ENCODE measurements around the gene DDX41. TPM values are rescaled to one million over a fixed set of nuclear protein-coding genes. Genes with fewer than 3 reads are reported as not detected.
"Not testable (repeated sequence)": the region's sequence is repeated elsewhere in the genome, so short reads cannot be mapped to it uniquely, and the experiment has no call there.

The DDX41 gene
- 914 TPM for polyA plus RNA-seq (2012; ENCODE audit: insufficient read depth, insufficient read length, low read depth)

DNA sequence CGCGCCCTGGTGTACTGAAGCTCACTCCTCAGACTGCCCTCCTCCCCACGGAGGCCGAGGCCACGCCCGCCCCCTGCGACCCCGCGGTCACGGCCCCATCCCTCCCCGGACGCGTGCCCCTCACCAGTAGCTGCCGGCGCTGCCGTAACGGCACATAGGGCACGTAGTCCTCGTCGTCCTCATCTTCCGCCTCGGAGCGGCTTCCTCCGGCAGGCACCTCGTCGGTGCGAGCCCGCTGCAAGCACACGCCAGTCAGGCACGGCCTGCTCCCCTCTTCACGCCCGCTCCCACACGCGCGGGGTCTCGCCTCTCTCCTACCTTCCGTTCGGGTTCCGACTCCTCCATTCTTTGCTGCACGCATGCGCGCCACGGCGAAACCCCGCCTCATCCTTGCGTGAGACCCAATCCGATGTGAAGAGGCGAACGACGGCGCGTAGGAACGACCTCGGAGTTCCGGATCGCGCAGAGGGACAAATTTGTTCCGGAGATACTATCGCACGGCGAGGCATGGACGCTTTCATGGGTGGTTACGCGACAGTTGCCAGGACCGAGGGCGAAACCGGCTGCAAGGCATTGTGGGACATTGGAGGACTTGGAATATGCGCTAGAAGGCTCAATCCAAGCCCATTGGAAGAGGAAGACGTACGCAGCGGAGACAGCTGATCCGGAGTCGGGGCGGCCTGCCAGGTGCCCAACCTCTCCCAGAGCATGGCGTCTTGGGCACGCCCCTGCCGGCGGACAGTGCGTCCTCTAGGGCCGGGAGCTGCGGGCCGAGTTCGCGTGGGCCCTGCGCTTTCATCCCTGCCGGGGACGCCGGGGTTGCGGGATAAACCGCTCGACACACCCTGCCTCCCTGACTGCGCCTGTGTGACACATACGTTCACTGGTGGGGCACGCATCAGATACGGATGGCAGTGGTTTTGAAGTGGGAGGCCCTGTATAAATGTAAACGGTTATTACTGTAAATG is at the start of gene DDX41:
Gene DDX41, minus strand, starts transcription at position 361 of the 968 bp plus-strand sequence. Its CDS starts 16 bp downstream, at position 345.
- Histone ChIP-seq H3K9me3 (no peaks in the 10 kb centered on the region), H3K4me3 (ENCODE audit: low read depth, low read length) (peak within 1 kb of the TSS; percentile 93), H3K27me3 (no peaks in the 10 kb centered on the region), H3K36me3 (peaks cover 63% of the 10 kb centered on the region), H3K4me1 (no peaks in the 10 kb centered on the region; the same call in 1 of the 2 replicates)
- TF ChIP-seq, protein P1, sequence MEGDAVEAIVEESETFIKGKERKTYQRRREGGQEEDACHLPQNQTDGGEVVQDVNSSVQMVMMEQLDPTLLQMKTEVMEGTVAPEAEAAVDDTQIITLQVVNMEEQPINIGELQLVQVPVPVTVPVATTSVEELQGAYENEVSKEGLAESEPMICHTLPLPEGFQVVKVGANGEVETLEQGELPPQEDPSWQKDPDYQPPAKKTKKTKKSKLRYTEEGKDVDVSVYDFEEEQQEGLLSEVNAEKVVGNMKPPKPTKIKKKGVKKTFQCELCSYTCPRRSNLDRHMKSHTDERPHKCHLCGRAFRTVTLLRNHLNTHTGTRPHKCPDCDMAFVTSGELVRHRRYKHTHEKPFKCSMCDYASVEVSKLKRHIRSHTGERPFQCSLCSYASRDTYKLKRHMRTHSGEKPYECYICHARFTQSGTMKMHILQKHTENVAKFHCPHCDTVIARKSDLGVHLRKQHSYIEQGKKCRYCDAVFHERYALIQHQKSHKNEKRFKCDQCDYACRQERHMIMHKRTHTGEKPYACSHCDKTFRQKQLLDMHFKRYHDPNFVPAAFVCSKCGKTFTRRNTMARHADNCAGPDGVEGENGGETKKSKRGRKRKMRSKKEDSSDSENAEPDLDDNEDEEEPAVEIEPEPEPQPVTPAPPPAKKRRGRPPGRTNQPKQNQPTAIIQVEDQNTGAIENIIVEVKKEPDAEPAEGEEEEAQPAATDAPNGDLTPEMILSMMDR (IDR thresholded peaks at IDR 0.05; ENCODE audit: low read depth, low read length), result no peak
- DNase-seq, result peak; percentile 98

DNA sequence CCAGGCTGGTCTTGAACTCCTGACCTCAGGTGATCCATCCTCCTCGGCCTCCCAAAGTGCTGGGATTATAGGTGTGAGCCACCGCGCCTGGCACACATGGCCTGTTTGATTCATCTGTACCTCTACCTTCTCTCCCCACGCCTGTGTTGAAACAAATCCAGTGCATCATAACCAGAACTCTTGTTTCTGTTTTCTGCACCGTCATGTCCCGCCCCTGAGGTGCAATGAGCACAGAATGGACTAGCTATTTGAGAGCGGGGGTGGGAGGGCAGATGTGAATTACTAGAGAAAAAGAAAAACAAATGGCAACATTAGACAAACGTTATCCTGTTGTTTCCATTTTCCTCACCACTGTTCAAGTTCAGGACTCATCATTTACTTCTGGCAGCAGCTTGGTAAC is 48.3 kb upstream of the DDX41 start:
- H3K9me3 ChIP-seq, result no peaks in the 10 kb centered on the region
- DNase-seq, result no peak
- no peaks in the 10 kb centered on the region for H3K4me1 ChIP-seq
- no peaks in the 10 kb centered on the region for H3K27me3 ChIP-seq
- no peak overlapping the region for H3K4me3 ChIP-seq (ENCODE audit: low read depth, low read length)
- TF ChIP-seq, protein P1 (IDR thresholded peaks at IDR 0.05; ENCODE audit: low read depth, low read length), result no peak
- no peaks in the 10 kb centered on the region for H3K36me3 ChIP-seq

DNA sequence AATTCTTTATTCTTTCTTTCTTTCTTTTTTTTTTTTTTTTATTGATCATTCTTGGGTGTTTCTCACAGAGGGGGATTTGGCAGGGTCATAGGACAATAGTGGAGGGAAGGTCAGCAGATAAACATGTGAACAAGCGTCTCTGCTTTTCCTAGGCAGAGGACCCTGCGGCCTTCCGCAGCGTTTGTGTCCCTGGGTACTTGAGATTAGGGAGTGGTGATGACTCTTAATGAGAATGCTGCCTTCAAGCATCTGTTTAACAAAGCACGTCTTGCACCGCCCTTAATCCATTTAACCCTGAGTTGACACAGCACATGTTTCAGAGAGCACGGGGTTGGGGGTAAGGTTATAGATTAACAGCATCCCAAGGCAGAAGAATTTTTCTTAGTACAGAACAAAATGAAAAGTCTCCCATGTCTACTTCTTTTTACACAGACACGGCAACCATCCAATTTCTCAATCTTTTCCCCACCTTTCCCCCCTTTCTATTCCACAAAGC is 42.7 kb upstream of the DDX41 start:
- not testable (repeated sequence) for H3K4me3 ChIP-seq (ENCODE audit: low read depth, low read length); H3K36me3 ChIP-seq; DNase-seq; H3K4me1 ChIP-seq; H3K27me3 ChIP-seq; H3K9me3 ChIP-seq

DNA sequence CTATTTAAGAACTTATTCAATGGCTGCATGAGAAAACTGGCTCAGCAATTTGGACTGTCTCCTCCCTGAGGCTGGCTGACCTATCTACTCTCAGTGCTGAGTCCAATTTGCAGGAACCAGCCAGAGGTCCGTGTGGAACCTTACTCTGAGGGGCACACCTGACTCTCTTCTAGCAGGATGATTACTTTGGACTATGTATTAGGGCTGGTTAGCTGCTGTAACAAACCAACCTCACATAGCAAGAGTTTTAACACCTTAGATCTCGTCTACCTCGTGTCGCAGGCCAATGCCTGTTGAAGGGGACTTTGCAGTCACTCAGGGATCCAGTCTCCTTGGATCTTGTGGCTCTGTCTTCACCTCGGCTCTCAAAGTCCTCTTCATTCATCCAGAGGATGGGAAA is 41.0 kb upstream of the DDX41 start:
- H3K4me1 ChIP-seq, result no peaks in the 10 kb centered on the region
- no peak overlapping the region for H3K4me3 ChIP-seq (ENCODE audit: low read depth, low read length)
- no peak for DNase-seq
- no peaks in the 10 kb centered on the region for H3K27me3 ChIP-seq
- H3K9me3 ChIP-seq, result no peaks in the 10 kb centered on the region
- TF ChIP-seq, protein P1 (IDR thresholded peaks at IDR 0.05; ENCODE audit: low read depth, low read length), result no peak
- H3K36me3 ChIP-seq, result no peaks in the 10 kb centered on the region

DNA sequence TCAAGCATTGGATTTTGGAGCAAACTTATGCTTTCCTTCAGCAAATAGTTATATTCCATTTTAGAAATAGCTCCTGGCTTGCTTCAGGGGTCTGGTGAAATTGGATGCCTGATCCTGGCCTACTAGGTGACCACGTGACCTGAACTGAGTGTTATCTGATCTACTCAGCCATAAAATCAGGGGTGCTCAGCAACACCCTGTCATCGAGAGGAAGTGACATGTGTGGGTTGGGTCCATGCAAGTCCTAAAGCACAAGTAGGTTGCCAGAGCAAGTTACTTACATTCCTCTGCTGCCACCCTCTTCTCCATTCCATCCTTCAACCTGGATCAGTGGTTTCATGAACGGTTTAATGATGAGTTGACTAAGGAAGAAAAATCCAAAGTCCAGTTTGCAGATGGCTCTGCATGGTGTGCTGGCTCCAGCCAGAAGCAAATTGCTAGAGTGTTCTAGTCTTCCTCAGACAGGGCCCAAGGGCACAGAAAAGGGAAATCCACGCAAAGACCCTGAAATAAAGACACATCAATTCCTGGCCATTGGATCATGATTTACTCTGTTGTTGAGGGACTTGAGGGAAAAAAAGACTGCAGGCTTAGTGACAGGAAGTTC is 40.4 kb upstream of the DDX41 start:
- no peaks in the 10 kb centered on the region for H3K4me1 ChIP-seq
- H3K36me3 ChIP-seq, result no peaks in the 10 kb centered on the region
- TF ChIP-seq, protein P1 (IDR thresholded peaks at IDR 0.05; ENCODE audit: low read depth, low read length), result no peak
- no peaks in the 10 kb centered on the region for H3K9me3 ChIP-seq
- DNase-seq, result no peak
- no peaks in the 10 kb centered on the region for H3K27me3 ChIP-seq
- H3K4me3 ChIP-seq (ENCODE audit: low read depth, low read length), result no peak overlapping the region

DNA sequence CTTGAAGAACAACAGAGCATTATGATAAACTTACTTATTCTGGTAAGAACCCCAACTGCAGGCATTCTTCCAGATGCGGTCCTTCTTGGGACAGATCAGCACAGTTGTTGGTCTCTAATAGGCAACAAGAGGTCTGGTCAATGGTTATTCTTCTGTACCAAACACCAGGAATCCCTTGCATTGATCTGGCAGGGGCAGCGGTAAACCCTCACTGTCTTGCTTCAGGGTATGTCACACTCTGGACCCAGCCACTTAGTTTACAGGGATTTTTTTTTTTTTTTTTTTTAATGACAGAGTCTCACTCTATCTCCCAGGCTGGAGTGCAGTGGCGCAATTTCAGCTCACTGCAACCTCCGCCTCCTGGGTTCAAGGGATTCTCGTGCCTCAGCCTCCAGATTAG is 38.9 kb upstream of the DDX41 start:
- DNase-seq, result no peak
- TF ChIP-seq, protein P1 (IDR thresholded peaks at IDR 0.05; ENCODE audit: low read depth, low read length), result no peak
- Histone ChIP-seq H3K4me3 (ENCODE audit: low read depth, low read length) (no peak overlapping the region), H3K4me1 (no peaks in the 10 kb centered on the region), H3K36me3 (peaks cover 4% of the 10 kb centered on the region), H3K9me3 (no peaks in the 10 kb centered on the region), H3K27me3 (no peaks in the 10 kb centered on the region)
